GM10847 (cell line): Measurements from ENCODE around the gene PAXX.

Experiments used
- POLR2A ChIP-seq: IDR thresholded peaks from 2 replicates; pipeline ENCODE4 v1.6.1; 2011; ENCODE audit not compliant: insufficient read length; ENCODE audit errors: extremely low read depth

PAXX gene

DNA sequence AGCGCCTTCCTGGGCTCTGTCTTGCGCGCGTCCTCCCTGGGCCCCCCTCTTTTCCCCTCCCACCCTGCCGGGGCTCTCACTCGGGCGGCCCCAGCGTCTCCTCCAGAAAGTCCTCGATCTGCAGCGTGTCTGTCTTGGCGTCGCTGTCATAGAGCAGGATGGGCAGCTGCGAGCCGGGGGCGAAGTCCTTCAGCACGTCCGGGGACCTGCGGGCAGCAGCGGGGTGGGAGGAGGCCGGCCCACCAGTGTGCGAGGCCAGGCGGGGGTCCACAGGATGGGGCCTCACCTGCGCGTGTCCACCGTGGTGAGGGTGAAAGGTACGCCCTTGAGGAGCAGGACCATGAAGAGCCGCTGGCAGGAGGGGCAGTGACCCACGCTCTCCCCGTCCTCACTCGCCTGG, 3.1 kb downstream of the PAXX start:
- no peak for TF ChIP-seq POLR2A

DNA sequence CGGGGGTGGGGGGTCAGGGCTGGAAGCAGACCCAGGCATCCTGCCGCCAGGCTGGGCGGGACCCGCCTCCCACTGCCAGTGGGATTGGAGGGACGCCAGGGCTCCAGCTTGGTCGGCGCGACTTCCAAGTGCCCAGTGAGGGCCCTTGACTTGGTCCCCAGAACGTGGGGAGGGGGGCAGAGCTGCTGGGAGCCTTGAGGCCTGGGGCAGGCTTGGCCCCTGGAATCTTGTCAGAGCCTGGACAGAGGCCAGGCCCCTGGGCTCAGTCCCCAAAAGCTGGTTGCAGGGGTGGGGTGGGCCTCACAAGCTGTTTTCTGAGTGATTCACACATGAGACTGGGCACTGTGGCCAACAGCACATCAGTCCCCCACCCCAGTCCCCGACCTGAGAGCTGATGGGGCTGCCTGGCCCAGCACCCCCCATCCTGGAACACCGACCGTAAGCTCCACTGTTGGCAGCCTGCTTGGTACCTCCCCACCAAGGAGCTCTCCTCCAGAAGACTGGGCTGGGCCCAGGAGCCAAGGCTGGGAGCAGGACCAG, 3.6 kb downstream of the PAXX start:
- TF ChIP-seq POLR2A: no peak

DNA sequence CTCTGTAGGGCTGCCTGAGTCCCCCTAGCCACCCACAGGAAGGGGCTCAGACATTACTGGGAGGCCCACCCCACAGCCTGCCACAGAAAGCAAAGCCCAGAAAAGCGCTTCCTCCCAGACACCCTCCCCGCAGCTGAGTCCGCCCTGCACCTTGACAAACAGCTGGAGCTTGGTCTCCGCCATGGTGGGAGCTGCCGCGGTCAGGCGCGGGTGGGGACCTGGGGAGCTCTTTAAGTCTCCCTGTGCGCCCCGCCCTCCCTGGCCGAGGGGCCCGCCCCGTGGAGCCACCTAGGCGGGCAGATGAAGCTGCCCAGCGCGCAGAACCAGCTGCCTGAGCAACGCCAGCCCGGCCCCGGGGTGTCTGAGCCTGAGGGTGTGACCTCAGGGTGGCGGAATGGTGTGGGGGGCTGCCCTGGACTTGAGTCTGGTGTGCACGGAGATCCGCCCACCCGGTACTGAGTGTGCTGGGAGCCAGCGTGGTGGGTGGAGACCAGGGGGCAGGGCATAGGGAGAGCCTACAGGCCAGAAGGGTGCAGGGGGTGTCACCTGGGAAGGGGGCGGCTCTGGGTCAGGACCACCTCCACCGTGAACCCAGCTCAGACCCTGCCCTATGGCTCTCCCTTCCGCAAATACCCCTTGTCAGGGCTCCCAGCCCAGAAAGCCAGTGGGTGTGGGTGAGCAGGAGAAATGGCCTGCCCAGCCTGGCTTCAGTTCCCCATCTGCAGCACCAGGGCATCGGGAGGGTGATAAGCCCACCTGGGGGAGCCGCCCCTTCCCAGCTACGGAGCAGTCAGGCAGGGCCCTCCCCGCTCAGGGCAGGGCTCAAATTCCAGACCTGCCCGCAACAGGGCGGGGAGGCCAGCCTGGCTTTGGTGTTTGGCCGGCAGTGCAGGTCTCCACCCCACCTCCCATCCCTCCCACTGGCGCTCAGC, 4.4 kb downstream of the PAXX start, which contains the start of gene CLIC3:
TSS of gene CLIC3 (minus strand) at position 208 of the 932 bp plus-strand sequence. CDS start at position 183, 25 bp downstream.
- no peak for TF ChIP-seq POLR2A

DNA sequence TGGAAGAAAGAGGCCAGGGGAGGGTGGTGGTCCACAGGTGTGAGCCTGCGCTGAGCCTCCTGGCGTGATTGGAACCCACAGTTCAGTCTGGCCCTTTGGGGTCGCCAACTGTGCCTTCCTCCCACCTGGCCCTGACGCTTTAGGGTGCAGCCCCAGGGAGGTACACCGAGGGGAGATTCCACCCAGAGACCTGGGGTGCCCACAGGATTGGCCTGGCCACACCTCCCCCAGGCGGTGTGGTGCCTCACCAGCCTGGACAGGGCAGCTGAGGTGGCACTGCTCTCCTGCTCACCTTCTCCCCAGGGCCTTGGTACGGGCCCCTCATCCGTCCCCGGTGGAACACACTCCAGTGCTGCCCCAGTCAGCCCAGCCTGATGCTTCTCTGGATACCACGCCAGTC, 5.1 kb downstream of the PAXX start:
- no peak for TF ChIP-seq POLR2A

- no peak for TF ChIP-seq POLR2A
Measured at GRCh38 chr9:136997830-136998234, 5.6 kb downstream of the PAXX start.

- no peak for TF ChIP-seq POLR2A
Measured at GRCh38 chr9:137000177-137000930, 8.1 kb downstream of the PAXX start.

DNA sequence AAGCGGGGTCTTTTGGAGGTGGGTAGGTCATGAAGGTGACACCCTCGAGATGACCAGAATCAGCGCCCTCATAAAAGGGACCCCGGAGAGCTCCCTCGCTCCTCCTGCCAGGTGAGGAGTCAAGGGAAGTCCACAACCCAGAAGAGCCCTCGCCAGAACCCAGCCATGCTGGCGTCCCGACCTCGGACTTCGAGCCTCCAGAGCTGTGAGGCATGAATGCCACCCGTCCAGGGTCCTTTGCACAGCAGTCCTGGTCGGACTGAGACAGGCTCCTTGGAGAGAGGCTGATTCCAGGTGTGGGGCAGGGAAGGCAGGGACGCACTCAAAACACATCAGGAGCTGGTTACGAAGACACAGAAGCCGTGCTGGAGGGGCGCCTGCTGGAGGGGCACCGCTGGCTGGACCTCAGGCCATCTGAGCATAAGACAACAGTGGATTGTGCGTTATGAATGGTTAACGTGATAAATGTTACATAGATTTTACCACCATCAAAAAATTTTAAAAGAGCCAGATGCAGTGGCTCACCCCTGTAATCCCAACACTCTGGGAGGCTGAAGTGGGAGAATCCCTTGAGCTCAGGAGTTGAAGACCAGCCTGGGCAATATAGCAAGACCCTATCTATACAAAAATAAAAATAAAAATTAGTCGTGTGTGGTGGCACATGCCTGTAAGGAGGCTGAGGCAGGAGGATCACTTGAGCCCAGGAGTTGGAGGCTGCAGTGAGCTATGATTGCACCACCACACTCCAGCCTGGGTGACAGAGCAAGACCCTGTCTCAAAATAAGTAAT, 9.8 kb downstream of the PAXX start:
- TF ChIP-seq POLR2A: no peak

- no peak for TF ChIP-seq POLR2A
Measured at GRCh38 chr9:137002646-137003041, 10.4 kb downstream of the PAXX start.

DNA sequence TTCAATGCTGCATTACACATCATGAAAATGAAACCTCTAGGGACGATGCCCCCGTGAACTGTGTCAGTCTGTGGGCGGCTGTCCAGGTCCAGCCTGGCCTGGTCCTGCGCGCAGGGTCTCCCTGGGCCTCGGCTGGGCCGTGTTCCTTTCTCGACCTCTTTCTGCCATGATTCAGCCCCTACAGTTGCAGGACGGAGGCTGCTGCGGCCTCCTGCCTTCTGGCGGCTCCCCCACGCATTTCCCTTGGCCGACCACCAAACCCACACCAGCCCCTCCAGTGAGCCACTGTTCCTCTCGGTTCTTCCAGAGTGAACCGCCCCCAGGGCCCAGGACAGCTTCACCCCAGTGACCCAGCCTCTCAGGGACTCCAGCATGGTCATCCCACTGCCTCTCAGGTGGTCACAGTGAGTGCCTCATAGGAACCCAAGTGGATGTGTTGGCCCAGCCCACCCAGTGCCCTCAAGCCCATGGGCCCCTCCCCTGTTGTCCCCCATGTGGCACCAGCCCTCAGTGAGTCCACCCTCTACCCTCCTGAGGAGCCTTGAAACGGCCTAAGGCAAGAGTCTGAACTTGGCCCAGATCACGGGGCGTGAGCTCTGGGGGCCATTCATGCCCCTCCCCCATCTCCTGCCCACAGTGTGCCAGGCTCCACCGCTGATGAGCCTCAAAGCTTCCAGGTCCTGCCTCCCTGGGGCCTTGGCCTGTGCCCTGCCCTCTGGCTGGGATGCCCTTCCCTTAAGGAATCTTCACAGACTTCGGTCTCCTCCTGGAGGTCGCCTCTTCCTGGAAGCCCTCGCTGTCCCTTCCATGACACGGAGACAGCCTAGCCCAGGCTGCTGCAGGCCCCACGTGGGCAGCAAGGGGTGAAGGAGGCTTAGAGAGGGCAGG, 14.1 kb downstream of the PAXX start:
- TF ChIP-seq POLR2A: no peak

GRCh38 chr9:137007108-137007815, 15.0 kb downstream of the PAXX start:
- no peak for TF ChIP-seq POLR2A

DNA sequence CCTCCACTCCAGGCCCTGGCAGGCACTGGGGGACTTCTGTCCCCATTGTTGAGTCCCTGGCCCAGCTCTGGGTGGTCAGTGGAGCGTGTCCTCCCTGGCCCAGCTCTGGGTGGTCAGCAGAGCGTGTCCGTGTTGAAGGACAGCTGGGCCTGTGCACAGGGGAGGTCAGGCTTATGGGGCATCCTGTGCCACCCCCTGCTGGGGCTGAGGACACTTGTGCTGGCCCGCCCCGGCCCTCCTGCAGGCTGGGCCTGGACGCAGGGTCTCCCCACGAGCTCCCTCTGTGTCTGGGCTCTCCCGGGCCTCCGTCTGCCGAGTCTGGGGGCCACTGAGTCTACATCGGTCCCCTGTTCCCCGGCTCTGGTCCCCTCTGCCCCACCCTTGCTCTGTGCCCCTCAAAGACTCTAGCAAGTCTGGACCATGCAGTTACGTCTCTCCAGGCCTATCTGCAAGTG, 15.6 kb downstream of the PAXX start:
- no peak for TF ChIP-seq POLR2A

- no peak for TF ChIP-seq POLR2A
Measured at GRCh38 chr9:137008312-137008711, 16.1 kb downstream of the PAXX start.

DNA sequence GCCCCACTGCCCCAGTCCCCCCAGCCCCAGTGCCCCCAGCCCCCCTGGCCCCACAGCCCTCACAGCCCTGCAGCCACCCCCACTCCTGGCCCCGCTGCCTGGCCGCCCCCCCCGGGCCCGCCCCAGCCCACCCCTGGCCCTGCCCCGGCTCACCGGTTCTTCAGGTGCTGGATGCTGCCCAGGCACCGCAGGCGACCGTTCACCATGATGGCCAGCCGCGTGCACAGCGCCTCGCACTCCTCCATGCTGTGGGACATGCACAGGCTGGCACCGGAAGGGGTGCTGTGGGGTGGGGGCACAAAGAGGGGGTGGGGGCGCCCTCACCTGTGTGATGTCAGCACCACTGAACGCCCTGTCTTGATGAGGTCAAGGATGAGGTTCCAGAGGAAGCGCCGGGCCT, 17.0 kb downstream of the PAXX start:
- no peak for TF ChIP-seq POLR2A

GRCh38 chr9:137009938-137010732, 17.9 kb downstream of the PAXX start:
- no peak for TF ChIP-seq POLR2A
